HG03066 (cell line): Measurements from ENCODE around the gene ADIPOR2.
"Not testable (repeated sequence)": the region's sequence is repeated elsewhere in the genome, so short reads cannot be mapped to it uniquely, and the experiment has no call there.

Experiments used
- ATAC-seq: cut with Tn5 transposase; IDR thresholded peaks from one replicate; pipeline ENCODE4 v1.9.1; 2021; ENCODE audit warnings: low read depth; ENCODE audit not compliant: unreplicated experiment

The ADIPOR2 gene

GRCh38 chr12:1663440-1664132 lies 27.3 kb upstream of the ADIPOR2 start:
- no peak for ATAC-seq

- ATAC-seq = no peak
These were observed 25.5 kb upstream of the ADIPOR2 start for GRCh38 chr12:1665366-1665765.

- ATAC-seq = no peak
These were observed 24.7 kb upstream of the ADIPOR2 start for GRCh38 chr12:1666215-1666614.

GRCh38 chr12:1666685-1667162 lies 24.1 kb upstream of the ADIPOR2 start:
- no peak for ATAC-seq

- no peak for ATAC-seq
These were observed 21.9 kb upstream of the ADIPOR2 start for GRCh38 chr12:1668833-1669543.

- ATAC-seq = no peak
These were observed 20.3 kb upstream of the ADIPOR2 start for GRCh38 chr12:1670358-1671268.

- no peak for ATAC-seq
These were observed 14.8 kb upstream of the ADIPOR2 start for GRCh38 chr12:1676043-1676442.

- no peak for ATAC-seq
These were observed 9.9 kb upstream of the ADIPOR2 start for GRCh38 chr12:1680804-1681492.

- no peak for ATAC-seq
These were observed 9.4 kb upstream of the ADIPOR2 start for GRCh38 chr12:1681493-1681807.

- no peak for ATAC-seq
These were observed 2.7 kb upstream of the ADIPOR2 start for GRCh38 chr12:1688086-1688710.

- ATAC-seq = peak; percentile 27
These were observed 495 bp downstream of the ADIPOR2 start for GRCh38 chr12:1691123-1692007.

GRCh38 chr12:1692226-1692625 lies 1.4 kb downstream of the ADIPOR2 start:
- no peak for ATAC-seq

- no peak for ATAC-seq
These were observed 2.2 kb downstream of the ADIPOR2 start for GRCh38 chr12:1692895-1693610.

GRCh38 chr12:1695097-1695496 lies 4.2 kb downstream of the ADIPOR2 start:
- not testable (repeated sequence) for ATAC-seq

GRCh38 chr12:1695886-1696670 lies 5.2 kb downstream of the ADIPOR2 start:
- no peak for ATAC-seq

GRCh38 chr12:1696800-1697199 lies 5.9 kb downstream of the ADIPOR2 start:
- no peak for ATAC-seq

- no peak for ATAC-seq
These were observed 6.4 kb downstream of the ADIPOR2 start for GRCh38 chr12:1697271-1697670.

GRCh38 chr12:1698720-1699119 lies 7.8 kb downstream of the ADIPOR2 start:
- no peak for ATAC-seq
